Measurements from ENCODE around the gene CHST11. TPM values are rescaled to one million over a fixed set of nuclear protein-coding genes. Genes with fewer than 3 reads are reported as not detected.

CHST11 gene
- total and polyA plus RNA-seq, 4 donors: 0.57 to 11.1 (median 3.7) TPM

DNA sequence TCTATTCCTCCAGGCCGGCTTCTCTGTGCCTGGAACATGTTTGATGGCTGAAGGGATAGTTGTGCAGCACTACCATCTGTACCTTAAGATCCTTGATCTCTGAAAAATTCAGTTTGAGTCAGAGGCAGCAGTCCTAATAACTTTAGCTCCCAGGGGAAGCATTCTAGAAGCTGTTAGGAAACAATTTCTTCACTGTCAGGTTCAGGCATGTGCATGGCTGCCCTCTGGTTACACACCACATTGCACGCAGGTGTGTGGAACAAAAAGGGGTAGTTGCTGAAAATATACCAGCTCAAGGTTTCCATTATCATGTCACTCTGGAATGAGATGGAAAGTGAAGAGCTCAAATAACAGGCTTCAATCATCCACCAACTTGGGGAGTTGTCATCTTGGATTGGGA, 80.1 kb downstream of the CHST11 start:
- 79% methylated on average over 2 of the region's 2 CpGs for WGBS

DNA sequence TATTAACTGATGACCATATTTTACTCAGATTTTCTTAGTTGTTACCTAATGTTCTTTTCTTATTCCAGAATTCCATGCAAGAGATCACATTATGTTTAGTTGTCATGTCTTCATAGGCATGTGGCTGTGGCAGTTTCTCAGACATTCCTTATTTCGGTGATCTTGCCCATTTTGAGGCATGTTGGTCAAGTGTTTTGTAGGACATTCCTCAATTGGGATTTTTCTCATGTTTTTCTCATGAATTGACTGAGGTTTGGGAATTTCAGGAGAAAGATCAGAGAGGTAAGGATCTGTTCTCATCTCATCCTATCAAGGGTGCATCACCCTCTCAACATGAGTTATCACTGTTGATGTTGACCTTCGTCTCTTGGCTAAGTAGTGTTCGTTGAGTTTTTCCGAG, 81.3 kb downstream of the CHST11 start:
- no peak for DNase-seq (ENCODE audit: low spot score)
- H3K9me3 ChIP-seq (ENCODE audit: control insufficient read depth in 4 of 4, low read length in 3 of 4): no peaks in the 10 kb centered on the region
- no peaks in the 10 kb centered on the region for H3K36me3 ChIP-seq (ENCODE audit: control insufficient read depth in 4 of 4, insufficient read depth in 3 of 4, low read depth in 1 of 4, low read length in 3 of 4)
- no peaks in the 10 kb centered on the region for H3K4me1 ChIP-seq (ENCODE audit: control insufficient read depth in 4 of 4, insufficient read depth in 4 of 4, low read length in 3 of 4)
- peaks cover 0 to 2% (median 0%) of the 10 kb centered on the region in 4 donors for H3K27me3 ChIP-seq (ENCODE audit: control insufficient read depth in 4 of 4, insufficient read depth in 4 of 4, low read length in 3 of 4)
- no peak overlapping the region for H3K4me3 ChIP-seq (ENCODE audit: low read depth in 1 of 3, low read length in 3 of 3)
- H3K9ac ChIP-seq (ENCODE audit: low read depth in 1 of 2, low read length in 2 of 2): no peak overlapping the region
- H3K27ac ChIP-seq (ENCODE audit: low read depth in 1 of 2, low read length in 2 of 2): no peak overlapping the region
- WGBS: 88% methylated on average over 4 of the region's 4 CpGs
- TF ChIP-seq FOXA2 (IDR thresholded peaks at IDR 0.05): no peak
- TF ChIP-seq, protein P1, sequence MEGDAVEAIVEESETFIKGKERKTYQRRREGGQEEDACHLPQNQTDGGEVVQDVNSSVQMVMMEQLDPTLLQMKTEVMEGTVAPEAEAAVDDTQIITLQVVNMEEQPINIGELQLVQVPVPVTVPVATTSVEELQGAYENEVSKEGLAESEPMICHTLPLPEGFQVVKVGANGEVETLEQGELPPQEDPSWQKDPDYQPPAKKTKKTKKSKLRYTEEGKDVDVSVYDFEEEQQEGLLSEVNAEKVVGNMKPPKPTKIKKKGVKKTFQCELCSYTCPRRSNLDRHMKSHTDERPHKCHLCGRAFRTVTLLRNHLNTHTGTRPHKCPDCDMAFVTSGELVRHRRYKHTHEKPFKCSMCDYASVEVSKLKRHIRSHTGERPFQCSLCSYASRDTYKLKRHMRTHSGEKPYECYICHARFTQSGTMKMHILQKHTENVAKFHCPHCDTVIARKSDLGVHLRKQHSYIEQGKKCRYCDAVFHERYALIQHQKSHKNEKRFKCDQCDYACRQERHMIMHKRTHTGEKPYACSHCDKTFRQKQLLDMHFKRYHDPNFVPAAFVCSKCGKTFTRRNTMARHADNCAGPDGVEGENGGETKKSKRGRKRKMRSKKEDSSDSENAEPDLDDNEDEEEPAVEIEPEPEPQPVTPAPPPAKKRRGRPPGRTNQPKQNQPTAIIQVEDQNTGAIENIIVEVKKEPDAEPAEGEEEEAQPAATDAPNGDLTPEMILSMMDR (IDR thresholded peaks at IDR 0.05; ENCODE audit: low read depth, low read length, missing input control): no peak
- TF ChIP-seq GABPA (IDR thresholded peaks at IDR 0.05 in 1 of 2, conservative IDR thresholded peaks at IDR 0.05 in 1 of 2): no peak
- TF ChIP-seq FOXA1 (IDR thresholded peaks at IDR 0.05): no peak
- TF ChIP-seq, protein P2, sequence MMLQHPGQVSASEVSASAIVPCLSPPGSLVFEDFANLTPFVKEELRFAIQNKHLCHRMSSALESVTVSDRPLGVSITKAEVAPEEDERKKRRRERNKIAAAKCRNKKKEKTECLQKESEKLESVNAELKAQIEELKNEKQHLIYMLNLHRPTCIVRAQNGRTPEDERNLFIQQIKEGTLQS (IDR thresholded peaks at IDR 0.05): no peak
- TF ChIP-seq JUND (IDR thresholded peaks at IDR 0.05): no peak
- TF ChIP-seq HNF4A (conservative IDR thresholded peaks at IDR 0.05): no peak
- no peak for TF ChIP-seq TAF1 (conservative IDR thresholded peaks at IDR 0.05)
- TF ChIP-seq, protein P3, sequence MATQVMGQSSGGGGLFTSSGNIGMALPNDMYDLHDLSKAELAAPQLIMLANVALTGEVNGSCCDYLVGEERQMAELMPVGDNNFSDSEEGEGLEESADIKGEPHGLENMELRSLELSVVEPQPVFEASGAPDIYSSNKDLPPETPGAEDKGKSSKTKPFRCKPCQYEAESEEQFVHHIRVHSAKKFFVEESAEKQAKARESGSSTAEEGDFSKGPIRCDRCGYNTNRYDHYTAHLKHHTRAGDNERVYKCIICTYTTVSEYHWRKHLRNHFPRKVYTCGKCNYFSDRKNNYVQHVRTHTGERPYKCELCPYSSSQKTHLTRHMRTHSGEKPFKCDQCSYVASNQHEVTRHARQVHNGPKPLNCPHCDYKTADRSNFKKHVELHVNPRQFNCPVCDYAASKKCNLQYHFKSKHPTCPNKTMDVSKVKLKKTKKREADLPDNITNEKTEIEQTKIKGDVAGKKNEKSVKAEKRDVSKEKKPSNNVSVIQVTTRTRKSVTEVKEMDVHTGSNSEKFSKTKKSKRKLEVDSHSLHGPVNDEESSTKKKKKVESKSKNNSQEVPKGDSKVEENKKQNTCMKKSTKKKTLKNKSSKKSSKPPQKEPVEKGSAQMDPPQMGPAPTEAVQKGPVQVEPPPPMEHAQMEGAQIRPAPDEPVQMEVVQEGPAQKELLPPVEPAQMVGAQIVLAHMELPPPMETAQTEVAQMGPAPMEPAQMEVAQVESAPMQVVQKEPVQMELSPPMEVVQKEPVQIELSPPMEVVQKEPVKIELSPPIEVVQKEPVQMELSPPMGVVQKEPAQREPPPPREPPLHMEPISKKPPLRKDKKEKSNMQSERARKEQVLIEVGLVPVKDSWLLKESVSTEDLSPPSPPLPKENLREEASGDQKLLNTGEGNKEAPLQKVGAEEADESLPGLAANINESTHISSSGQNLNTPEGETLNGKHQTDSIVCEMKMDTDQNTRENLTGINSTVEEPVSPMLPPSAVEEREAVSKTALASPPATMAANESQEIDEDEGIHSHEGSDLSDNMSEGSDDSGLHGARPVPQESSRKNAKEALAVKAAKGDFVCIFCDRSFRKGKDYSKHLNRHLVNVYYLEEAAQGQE (IDR thresholded peaks at IDR 0.05): no peak
- TF ChIP-seq RXRA (IDR thresholded peaks at IDR 0.05): no peak
- no peak for TF ChIP-seq NR2F2 (IDR thresholded peaks at IDR 0.05)
- TF ChIP-seq YY1 (IDR thresholded peaks at IDR 0.05): no peak
- TF ChIP-seq, protein P4, sequence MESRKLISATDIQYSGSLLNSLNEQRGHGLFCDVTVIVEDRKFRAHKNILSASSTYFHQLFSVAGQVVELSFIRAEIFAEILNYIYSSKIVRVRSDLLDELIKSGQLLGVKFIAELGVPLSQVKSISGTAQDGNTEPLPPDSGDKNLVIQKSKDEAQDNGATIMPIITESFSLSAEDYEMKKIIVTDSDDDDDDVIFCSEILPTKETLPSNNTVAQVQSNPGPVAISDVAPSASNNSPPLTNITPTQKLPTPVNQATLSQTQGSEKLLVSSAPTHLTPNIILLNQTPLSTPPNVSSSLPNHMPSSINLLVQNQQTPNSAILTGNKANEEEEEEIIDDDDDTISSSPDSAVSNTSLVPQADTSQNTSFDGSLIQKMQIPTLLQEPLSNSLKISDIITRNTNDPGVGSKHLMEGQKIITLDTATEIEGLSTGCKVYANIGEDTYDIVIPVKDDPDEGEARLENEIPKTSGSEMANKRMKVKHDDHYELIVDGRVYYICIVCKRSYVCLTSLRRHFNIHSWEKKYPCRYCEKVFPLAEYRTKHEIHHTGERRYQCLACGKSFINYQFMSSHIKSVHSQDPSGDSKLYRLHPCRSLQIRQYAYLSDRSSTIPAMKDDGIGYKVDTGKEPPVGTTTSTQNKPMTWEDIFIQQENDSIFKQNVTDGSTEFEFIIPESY (IDR thresholded peaks at IDR 0.05): no peak
- TF ChIP-seq, protein P5, sequence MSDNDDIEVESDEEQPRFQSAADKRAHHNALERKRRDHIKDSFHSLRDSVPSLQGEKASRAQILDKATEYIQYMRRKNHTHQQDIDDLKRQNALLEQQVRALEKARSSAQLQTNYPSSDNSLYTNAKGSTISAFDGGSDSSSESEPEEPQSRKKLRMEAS (IDR thresholded peaks at IDR 0.05): no peak
- no peak for TF ChIP-seq EGR1 (IDR thresholded peaks at IDR 0.05; ENCODE audit: low read depth in 2 of 2)

More for the DNA sequence above, 80.1 kb downstream of the CHST11 start:
- TF ChIP-seq NR2F2 (IDR thresholded peaks at IDR 0.05) (no peak), SP1 (IDR thresholded peaks at IDR 0.05) (no peak)
- TF ChIP-seq, protein P5 (IDR thresholded peaks at IDR 0.05): no peak
- Histone ChIP-seq H3K36me3 (ENCODE audit: control insufficient read depth in 4 of 4, insufficient read depth in 3 of 4, low read depth in 1 of 4, low read length in 3 of 4) (no peaks in the 10 kb centered on the region), H3K27ac (ENCODE audit: low read depth in 1 of 2, low read length in 2 of 2) (no peak overlapping the region), H3K4me3 (ENCODE audit: low read depth in 1 of 3, low read length in 3 of 3) (no peak overlapping the region), H3K4me1 (ENCODE audit: control insufficient read depth in 4 of 4, insufficient read depth in 4 of 4, low read length in 3 of 4) (no peaks in the 10 kb centered on the region), H3K9ac (ENCODE audit: low read depth in 1 of 2, low read length in 2 of 2) (no peak overlapping the region), H3K27me3 (ENCODE audit: control insufficient read depth in 4 of 4, insufficient read depth in 4 of 4, low read length in 3 of 4) (no peaks in the 10 kb centered on the region), H3K9me3 (ENCODE audit: control insufficient read depth in 4 of 4, low read length in 3 of 4) (no peaks in the 10 kb centered on the region)
- DNase-seq (ENCODE audit: low spot score): no peak

Measured in liver (tissue), 9 donors.